BLaER1 treated with 17β-estradiol and CSF1 and Interleukin-3, amounts not matched to agents 10 nM and 100 nM (cell line): ENCODE data around the gene CD48.

Experiments
- H3K27ac ChIP-seq, 11 experiments: shearing (Covaris generic); formaldehyde crosslinking; 2 replicates each; pipeline ENCODE4 v1.8.1; 2022
- H3K27me3 ChIP-seq, 11 experiments: shearing (Covaris generic); formaldehyde crosslinking; 2 replicates each; pipeline ENCODE4 v1.8.1; 2022
- H3K36me3 ChIP-seq, 11 experiments: shearing (Covaris generic); formaldehyde crosslinking; 2 replicates each; pipeline ENCODE4 v1.8.1; 2022
- H3K4me1 ChIP-seq, 10 experiments: shearing (Covaris generic); formaldehyde crosslinking; 2 replicates each; pipeline ENCODE4 v1.8.1; 2022
- H3K4me2 ChIP-seq, 11 experiments: shearing (Covaris generic); formaldehyde crosslinking; 2 replicates each; pipeline ENCODE4 v1.8.1; 2022
- H3K4me3 ChIP-seq, 10 experiments: shearing (Covaris generic); formaldehyde crosslinking; 2 replicates each; pipeline ENCODE4 v1.8.1; 2022
- H3K9ac ChIP-seq, 11 experiments: shearing (Covaris generic); formaldehyde crosslinking; 2 replicates each; pipeline ENCODE4 v1.8.1; 2022
- H3K9me3 ChIP-seq, 11 experiments: shearing (Covaris generic); formaldehyde crosslinking; replicated peaks in 1 of 11; 2 replicates each; pipeline ENCODE4 v1.8.1; 2022
- H4K20me1 ChIP-seq, 11 experiments: shearing (Covaris generic); formaldehyde crosslinking; 2 replicates each; pipeline ENCODE4 v1.8.1; 2022
- Cebpa-rat ChIP-seq, 11 experiments: shearing (Covaris generic); IDR thresholded peaks; 2 replicates each; pipeline ENCODE4 v1.8.1; 2022

Gene CD48

GRCh38 chr1:160752406-160752805, 40.8 kb upstream of the CD48 start:
- Histone ChIP-seq H3K36me3 (peaks cover 0 to 15% (median 0%) of the 10 kb centered on the region in 11 experiments; a peak in 3 of 22 replicates), H3K4me3 (no peak overlapping the region), H3K27me3 (no peaks in the 10 kb centered on the region)

DNA sequence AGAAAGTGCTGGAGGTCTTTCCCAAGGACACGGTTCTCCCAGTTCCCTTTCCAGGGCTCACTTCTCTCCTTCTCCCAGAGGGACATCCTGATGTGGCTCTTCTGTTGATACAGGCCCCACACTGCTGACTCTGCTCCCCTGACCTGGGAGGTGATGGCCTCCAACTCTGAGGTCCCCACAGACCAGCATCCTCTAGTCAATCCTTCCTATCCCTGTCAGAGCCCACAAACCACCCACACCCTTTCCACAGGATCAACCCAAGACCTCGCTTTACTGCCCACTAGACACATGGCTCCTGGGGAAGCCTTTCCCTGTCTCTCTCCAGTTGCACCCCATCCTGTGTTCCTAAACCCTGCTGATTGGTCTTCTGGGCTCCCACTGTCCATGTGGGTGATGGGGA, 39.0 kb upstream of the CD48 start:
- Histone ChIP-seq H3K27me3 (no peaks in the 10 kb centered on the region), H4K20me1 (no peaks in the 10 kb centered on the region), H3K9me3 (no peaks in the 10 kb centered on the region), H3K4me1 (peaks cover 0 to 14% (median 0%) of the 10 kb centered on the region in 10 experiments; a peak in 6 of 20 replicates), H3K4me2 (no peak overlapping the region), H3K4me3 (no peak overlapping the region), H3K36me3 (peaks cover 0 to 15% (median 0%) of the 10 kb centered on the region in 11 experiments; a peak in 3 of 22 replicates), H3K9ac (no peak overlapping the region), H3K27ac (no peak overlapping the region)
- no peak for TF ChIP-seq Cebpa-rat (IDR thresholded peaks at IDR 0.05)

More at GRCh38 chr1:160752406-160752805, 40.8 kb upstream of the CD48 start:
- Histone ChIP-seq H3K4me1 (peaks cover 0 to 14% (median 0%) of the 10 kb centered on the region in 10 experiments; a peak in 6 of 20 replicates), H3K9ac (no peak overlapping the region), H3K27ac (no peak overlapping the region), H3K4me2 (no peak overlapping the region), H4K20me1 (no peaks in the 10 kb centered on the region), H3K9me3 (no peaks in the 10 kb centered on the region)
- no peak for TF ChIP-seq Cebpa-rat (IDR thresholded peaks at IDR 0.05)

- no peak for TF ChIP-seq Cebpa-rat (IDR thresholded peaks at IDR 0.05)
- Histone ChIP-seq H4K20me1 (no peaks in the 10 kb centered on the region), H3K9me3 (no peaks in the 10 kb centered on the region), H3K4me3 (no peak overlapping the region), H3K27ac (no peak overlapping the region), H3K36me3 (peaks cover 0 to 15% (median 0%) of the 10 kb centered on the region in 11 experiments; a peak in 3 of 22 replicates), H3K4me1 (peaks cover 0 to 28% (median 0%) of the 10 kb centered on the region in 10 experiments; a peak in 6 of 20 replicates), H3K4me2 (peak overlapping the region in 3 of 11 experiments; percentile 40 to 59 (median 58); a peak in 6 of 22 replicates), H3K27me3 (no peaks in the 10 kb centered on the region), H3K9ac (no peak overlapping the region)
These were observed 37.3 kb upstream of the CD48 start for GRCh38 chr1:160748878-160749269.

DNA sequence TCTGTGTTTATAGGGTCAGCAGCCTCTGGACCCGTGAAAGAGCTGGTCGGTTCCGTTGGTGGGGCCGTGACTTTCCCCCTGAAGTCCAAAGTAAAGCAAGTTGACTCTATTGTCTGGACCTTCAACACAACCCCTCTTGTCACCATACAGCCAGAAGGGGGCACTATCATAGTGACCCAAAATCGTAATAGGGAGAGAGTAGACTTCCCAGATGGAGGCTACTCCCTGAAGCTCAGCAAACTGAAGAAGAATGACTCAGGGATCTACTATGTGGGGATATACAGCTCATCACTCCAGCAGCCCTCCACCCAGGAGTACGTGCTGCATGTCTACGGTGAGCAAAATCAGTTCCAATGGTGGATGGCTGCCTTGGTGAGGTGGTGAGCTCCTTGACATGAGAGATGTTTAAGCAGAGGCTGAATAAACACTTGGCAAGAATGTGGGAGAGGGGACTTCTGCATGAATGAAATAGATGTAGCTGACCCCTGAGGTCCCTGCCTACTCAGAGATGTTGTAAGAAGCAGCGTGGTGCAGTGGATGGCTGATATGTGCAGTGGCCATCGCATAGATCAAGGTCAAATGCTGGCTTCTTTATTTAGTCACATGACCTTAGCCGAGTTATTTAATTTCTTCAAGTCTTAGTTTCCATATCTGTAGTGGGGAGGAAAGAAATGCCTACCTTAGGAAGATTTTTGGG, 36.7 kb upstream of the CD48 start:
- H4K20me1 ChIP-seq = no peaks in the 10 kb centered on the region
- H3K36me3 ChIP-seq = peaks cover 0 to 15% (median 0%) of the 10 kb centered on the region in 11 experiments; a peak in 3 of 22 replicates
- no peak overlapping the region for H3K4me3 ChIP-seq
- no peaks in the 10 kb centered on the region for H3K27me3 ChIP-seq
- H3K27ac ChIP-seq = no peak overlapping the region
- H3K9me3 ChIP-seq = no peaks in the 10 kb centered on the region
- peak overlapping the region in 3 of 11 experiments; percentile 40 to 59 (median 58); a peak in 3 of 22 replicates for H3K4me2 ChIP-seq
- no peak for TF ChIP-seq Cebpa-rat (IDR thresholded peaks at IDR 0.05)
- no peak overlapping the region for H3K9ac ChIP-seq
- peaks cover 0 to 33% (median 0%) of the 10 kb centered on the region in 10 experiments; a peak in 6 of 20 replicates for H3K4me1 ChIP-seq

- H3K9me3 ChIP-seq = no peaks in the 10 kb centered on the region
- no peak overlapping the region for H3K4me3 ChIP-seq
- no peak overlapping the region for H3K27ac ChIP-seq
- H4K20me1 ChIP-seq = no peaks in the 10 kb centered on the region
- peaks cover 0 to 15% (median 0%) of the 10 kb centered on the region in 11 experiments; a peak in 3 of 22 replicates for H3K36me3 ChIP-seq
- H3K4me1 ChIP-seq = peaks cover 0 to 39% (median 0%) of the 10 kb centered on the region in 10 experiments; a peak in 6 of 20 replicates
- no peak overlapping the region for H3K9ac ChIP-seq
- no peaks in the 10 kb centered on the region for H3K27me3 ChIP-seq
- no peak overlapping the region for H3K4me2 ChIP-seq
- TF ChIP-seq Cebpa-rat (IDR thresholded peaks at IDR 0.05) = no peak
These were observed 36.1 kb upstream of the CD48 start for GRCh38 chr1:160747717-160748116.

- H3K9ac ChIP-seq = no peak overlapping the region
- H3K27me3 ChIP-seq = no peaks in the 10 kb centered on the region
- no peaks in the 10 kb centered on the region for H3K9me3 ChIP-seq
- peaks cover 0 to 15% (median 0%) of the 10 kb centered on the region in 11 experiments; a peak in 3 of 22 replicates for H3K36me3 ChIP-seq
- no peak overlapping the region for H3K4me3 ChIP-seq
- no peak for TF ChIP-seq Cebpa-rat (IDR thresholded peaks at IDR 0.05)
- H3K27ac ChIP-seq = no peak overlapping the region
- peaks cover 0 to 47% (median 0%) of the 10 kb centered on the region in 10 experiments; a peak in 7 of 20 replicates for H3K4me1 ChIP-seq
- H4K20me1 ChIP-seq = no peaks in the 10 kb centered on the region
- no peak overlapping the region for H3K4me2 ChIP-seq
These were observed 35.3 kb upstream of the CD48 start for GRCh38 chr1:160746836-160747500.

- Histone ChIP-seq H3K27me3 (no peaks in the 10 kb centered on the region), H3K36me3 (peaks cover 0 to 10% (median 0%) of the 10 kb centered on the region in 11 experiments; a peak in 3 of 22 replicates), H3K4me2 (no peak overlapping the region)
These were observed 33.9 kb upstream of the CD48 start for GRCh38 chr1:160745551-160745950.

GRCh38 chr1:160744852-160745520, 33.4 kb upstream of the CD48 start:
- Histone ChIP-seq H3K9ac (no peak overlapping the region), H3K27me3 (no peaks in the 10 kb centered on the region), H4K20me1 (no peaks in the 10 kb centered on the region), H3K9me3 (no peaks in the 10 kb centered on the region), H3K36me3 (peaks cover 0 to 5% (median 0%) of the 10 kb centered on the region in 11 experiments; a peak in 2 of 22 replicates), H3K4me2 (peak overlapping the region in 2 of 11 experiments; percentile 17 to 26; a peak in 2 of 22 replicates), H3K4me3 (no peak overlapping the region), H3K27ac (no peak overlapping the region), H3K4me1 (peaks cover 0 to 67% (median 0%) of the 10 kb centered on the region in 10 experiments; a peak in 7 of 20 replicates)
- TF ChIP-seq Cebpa-rat (IDR thresholded peaks at IDR 0.05) = no peak

More at GRCh38 chr1:160745551-160745950, 33.9 kb upstream of the CD48 start:
- Histone ChIP-seq H3K4me1 (peaks cover 0 to 61% (median 0%) of the 10 kb centered on the region in 10 experiments; a peak in 7 of 20 replicates), H3K4me3 (no peak overlapping the region), H3K27ac (no peak overlapping the region), H3K9ac (no peak overlapping the region), H3K9me3 (no peaks in the 10 kb centered on the region), H4K20me1 (no peaks in the 10 kb centered on the region)
- TF ChIP-seq Cebpa-rat (IDR thresholded peaks at IDR 0.05) = no peak
